GM18505 (cell line): ENCODE results near the gene WTAP.
"Not testable (repeated sequence)": the region's sequence is repeated elsewhere in the genome, so short reads cannot be mapped to it uniquely, and the experiment has no call there.

Experiments
- ATAC-seq: cut with Tn5 transposase; IDR thresholded peaks from one replicate; pipeline ENCODE4 v1.9.1; 2021; ENCODE audit not compliant: unreplicated experiment
- POLR2A ChIP-seq: IDR thresholded peaks from 4 replicates; pipeline ENCODE4 v1.6.1; 2011; ENCODE audit warnings: borderline replicate concordance; ENCODE audit not compliant: insufficient read depth, insufficient read length; ENCODE audit errors: extremely low read depth

WTAP gene

GRCh38 chr6:159728531-159728964 is 1.2 kb downstream of the WTAP start:
- ATAC-seq = no peak
- TF ChIP-seq POLR2A = no peak

- TF ChIP-seq POLR2A = no peak
- ATAC-seq = no peak
These were observed 2.5 kb downstream of the WTAP start for GRCh38 chr6:159729598-159730331.

GRCh38 chr6:159730332-159730676 is 3.0 kb downstream of the WTAP start:
- no peak for ATAC-seq
- TF ChIP-seq POLR2A = no peak

- ATAC-seq = not testable (repeated sequence)
These were observed 5.2 kb downstream of the WTAP start for GRCh38 chr6:159732550-159732949.

DNA sequence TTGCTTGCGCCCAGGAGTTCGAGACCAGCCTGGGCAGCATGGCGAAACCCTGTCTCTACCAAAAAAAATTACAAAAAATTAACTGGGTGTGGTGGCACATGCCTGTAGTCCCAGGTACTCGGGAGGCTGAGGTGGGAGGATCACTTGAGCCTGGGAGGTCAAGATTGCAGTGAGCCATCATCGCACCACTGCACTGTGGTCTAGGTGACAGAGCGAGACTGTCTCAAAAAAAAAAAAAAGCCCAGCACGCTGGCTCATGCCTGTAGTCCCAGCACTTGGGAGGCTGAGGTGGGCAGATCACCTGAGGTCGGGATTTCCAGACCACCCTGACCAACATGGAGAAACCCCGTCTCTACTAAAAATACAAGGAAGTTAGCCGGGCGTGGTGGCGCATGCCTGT is 6.1 kb downstream of the WTAP start:
- ATAC-seq = not testable (repeated sequence)

DNA sequence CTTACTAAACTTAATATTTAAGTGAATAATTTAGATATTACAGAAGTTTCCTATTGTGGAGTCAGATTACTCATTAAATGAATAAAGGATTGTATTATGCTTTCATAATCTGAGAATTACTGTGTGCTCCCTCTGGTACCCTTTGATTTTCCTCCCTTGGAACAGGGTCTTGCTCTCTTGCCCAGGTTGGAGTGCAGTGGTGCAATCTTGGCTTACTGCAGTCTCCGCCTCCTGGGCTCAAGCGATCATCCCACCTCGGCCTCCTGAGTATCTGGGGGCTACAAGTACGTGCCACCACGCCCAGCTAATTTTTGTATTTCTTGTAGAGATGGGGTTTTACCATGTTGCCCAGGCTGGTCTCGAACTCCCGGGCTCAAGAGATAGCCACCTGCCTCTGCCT is 9.6 kb downstream of the WTAP start:
- TF ChIP-seq POLR2A = no peak
- ATAC-seq = no peak

DNA sequence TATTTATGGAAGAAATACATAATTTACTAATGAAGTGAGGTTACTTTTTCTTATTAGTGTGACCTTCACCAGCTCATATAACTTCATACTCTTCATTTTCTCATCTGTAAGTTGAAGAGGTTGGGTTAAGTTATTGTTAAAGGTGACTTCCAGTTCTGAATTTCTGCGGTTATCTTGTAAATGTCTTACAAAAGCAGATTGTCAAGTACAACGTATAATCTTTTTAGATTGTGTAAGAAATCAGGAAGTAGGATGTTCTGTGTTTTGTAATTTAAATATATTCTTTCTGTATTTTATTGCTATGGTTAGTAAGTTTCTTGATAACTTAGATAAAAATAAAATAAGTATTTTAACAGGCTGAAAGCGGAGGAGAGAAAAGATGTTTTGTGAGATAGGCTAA is 12.0 kb downstream of the WTAP start:
- no peak for ATAC-seq
- no peak for TF ChIP-seq POLR2A

DNA sequence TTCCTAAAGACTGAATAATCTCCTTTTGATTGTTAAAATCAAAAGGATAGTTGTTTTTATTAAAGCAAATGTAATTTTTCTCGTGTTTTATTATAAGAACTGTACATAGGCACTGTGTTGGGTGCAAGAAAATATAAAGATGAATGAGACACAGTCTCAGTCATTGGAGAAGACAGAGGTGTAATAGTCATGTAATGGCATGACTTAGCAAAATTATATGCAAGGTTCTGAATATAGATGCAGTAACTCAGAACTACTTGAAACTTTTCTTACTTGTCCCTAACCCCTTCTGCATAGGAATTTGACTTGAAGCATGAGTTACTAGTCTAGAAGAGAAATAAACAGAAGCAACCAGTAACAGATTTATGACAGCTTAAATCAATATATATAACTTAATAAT is 14.9 kb downstream of the WTAP start:
- no peak for TF ChIP-seq POLR2A
- no peak for ATAC-seq

DNA sequence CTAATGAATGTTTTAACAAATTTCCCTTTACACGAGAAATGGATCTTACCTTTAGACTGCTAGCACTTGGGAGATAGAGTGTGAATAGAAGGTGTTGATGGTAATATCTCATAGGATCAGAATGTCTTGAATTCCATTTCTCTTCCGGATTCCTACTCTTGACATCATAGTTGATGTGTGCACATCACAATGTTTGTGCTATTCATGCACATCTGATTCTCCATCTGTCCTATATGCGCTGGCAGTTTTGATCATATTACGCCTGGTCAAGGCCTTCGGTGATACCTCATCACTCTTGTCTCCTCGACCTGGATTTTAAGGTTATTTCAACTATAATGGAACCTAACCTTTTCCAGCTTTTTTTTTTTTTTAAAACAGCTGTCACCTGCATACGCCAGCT is 17.8 kb downstream of the WTAP start:
- no peak for TF ChIP-seq POLR2A
- no peak for ATAC-seq

DNA sequence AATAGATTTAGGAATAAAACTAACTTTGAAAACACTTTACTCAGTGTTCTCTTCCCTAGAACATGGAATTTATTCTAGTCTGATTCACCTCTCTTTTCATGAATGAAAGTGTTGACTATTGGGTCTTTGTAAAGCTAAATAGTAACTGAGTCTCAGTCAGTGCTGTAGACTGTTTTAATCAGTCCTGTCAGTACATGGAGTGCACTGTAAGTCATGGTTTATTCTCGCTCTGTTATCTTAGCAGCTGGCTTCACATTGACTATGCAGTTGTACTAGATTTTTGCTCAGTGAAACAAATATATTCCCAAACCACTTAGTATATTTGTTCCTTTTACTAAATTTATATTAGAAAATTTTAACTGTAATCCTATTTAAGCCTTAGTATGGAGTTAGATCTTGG is 19.5 kb downstream of the WTAP start:
- ATAC-seq = no peak
- no peak for TF ChIP-seq POLR2A

GRCh38 chr6:159748127-159748526 is 20.8 kb downstream of the WTAP start:
- ATAC-seq = not testable (repeated sequence)

GRCh38 chr6:159751448-159751847 is 24.1 kb downstream of the WTAP start:
- TF ChIP-seq POLR2A = no peak
- no peak for ATAC-seq

DNA sequence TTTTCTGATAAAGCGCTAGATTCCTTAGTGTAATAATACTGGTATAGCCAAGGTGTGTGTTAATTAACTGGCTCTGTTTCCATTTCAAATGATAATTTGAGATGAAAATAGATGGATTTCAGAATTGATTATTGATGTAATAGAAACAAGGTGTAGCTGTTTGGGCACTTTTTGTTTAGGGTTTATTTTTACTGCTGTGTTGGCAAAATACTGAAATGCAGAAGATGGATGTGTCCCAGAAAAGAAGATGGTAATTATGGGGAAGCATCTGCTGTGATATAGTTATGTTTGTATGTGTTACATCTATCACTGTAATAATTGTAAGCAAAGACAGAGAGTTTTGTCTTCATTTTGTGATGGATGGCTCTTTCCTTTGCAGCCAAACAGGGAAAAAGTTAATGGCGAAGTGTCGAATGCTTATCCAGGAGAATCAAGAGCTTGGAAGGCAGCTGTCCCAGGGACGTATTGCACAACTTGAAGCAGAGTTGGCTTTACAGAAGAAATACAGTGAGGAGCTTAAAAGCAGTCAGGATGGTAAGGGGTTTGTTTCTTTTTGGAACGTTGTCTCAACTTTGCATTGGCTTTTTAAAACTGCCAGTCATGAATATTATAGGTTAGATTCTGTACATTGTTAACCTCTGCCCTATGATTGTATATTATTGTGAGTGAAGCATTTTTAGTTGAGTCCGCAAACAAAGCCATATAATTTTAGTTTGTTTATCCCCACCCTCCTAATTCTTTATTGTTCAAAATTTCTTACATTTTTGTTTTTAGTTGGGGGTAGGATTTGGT is 26.0 kb downstream of the WTAP start:
- no peak for TF ChIP-seq POLR2A
- no peak for ATAC-seq

DNA sequence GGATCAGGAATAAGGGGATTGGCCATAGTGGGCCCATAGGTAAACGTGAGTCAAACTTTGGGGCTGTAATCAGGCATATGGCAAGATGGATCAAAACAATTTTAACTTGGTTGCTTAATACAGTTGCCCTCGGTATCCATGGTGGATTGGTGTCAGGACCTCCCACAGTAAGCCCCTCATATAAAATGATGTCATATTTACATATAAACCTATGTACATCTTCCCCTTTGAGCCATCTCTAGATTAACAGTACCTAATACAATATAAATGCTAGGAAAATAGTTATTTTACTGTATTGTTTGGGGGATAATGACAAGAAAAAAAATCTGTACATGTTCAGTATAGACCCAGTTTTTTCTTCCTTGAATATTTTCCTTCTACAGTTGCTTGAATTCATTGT is 27.1 kb downstream of the WTAP start:
- no peak for TF ChIP-seq POLR2A
- no peak for ATAC-seq
